Prostate gland (tissue), 2 donors: Measurements from ENCODE around the gene POU5F1. TPM values are rescaled to one million over a fixed set of nuclear protein-coding genes. Genes with fewer than 3 reads are reported as not detected.
A peak's percentile ranks its signal among the peaks of the same experiment; 100 is the strongest.

ENCODE experiments used
- DNase-seq: peaks from one replicate; pipeline ENCODE4 v3.0.0-alpha.2; 2019; ENCODE audit warnings: low spot score
- H3K27ac ChIP-seq, 2 donors: fragments of 200-600 bp; sonication (generic); 2 replicates each; pipeline ENCODE4 v1.5.1; 2017 to 2019
- H3K27me3 ChIP-seq: fragments of 200-600 bp; sonication (generic); replicated peaks from 2 replicates; pipeline ENCODE4 v1.5.1; 2019; ENCODE audit not compliant: insufficient read depth
- H3K36me3 ChIP-seq, 2 donors: fragments of 200-600 bp; sonication (generic); 1 replicate in 1 of 2; 2 replicates in 1 of 2; pipeline versions ENCODE4 v1.5.1 to v1.8.1; 2017 to 2019
- H3K4me1 ChIP-seq: fragments of 200-600 bp; sonication (generic); replicated peaks from 2 replicates; pipeline ENCODE4 v1.5.1; 2019
- H3K4me3 ChIP-seq, 2 donors: fragments of 200-600 bp; sonication (generic); 2 replicates each; pipeline ENCODE4 v1.5.1; 2017 to 2019
- H3K9me3 ChIP-seq: fragments of 200-600 bp; sonication (generic); 2 replicates; pipeline ENCODE4 v1.5.1; 2017
- CTCF ChIP-seq, 4 experiments: fragments of 200-600 bp in 2 of 4; fragments of 450-650 bp in 2 of 4; sonication (generic) in 2 of 4; IDR thresholded peaks; 1 replicate in 3 of 4; 2 replicates in 1 of 4; pipeline ENCODE4 v1.5.1; 2016 to 2019; ENCODE audit warnings: antibody characterized with exemption in 4 of 4, mild to moderate bottlenecking in 2 of 4, moderate library complexity in 2 of 4
- POLR2A ChIP-seq: fragments of 450-650 bp; IDR thresholded peaks from one replicate; pipeline ENCODE4 v1.6.1; 2016; ENCODE audit warnings: antibody characterized with exemption, mild to moderate bottlenecking
- POLR2AphosphoS5 ChIP-seq: sonication (generic); formaldehyde crosslinking; IDR thresholded peaks from one replicate; pipeline ENCODE4 v1.6.1; 2017; ENCODE audit warnings: antibody characterized with exemption
- WGBS: methylation state at CpG from one replicate; pipeline ENCODE4 v1.1.5; 2018; 5-methylcytosine and 5-hydroxymethylcytosine counted together
- intact Hi-C: fragments of 100-400 bp; cut with DNase I; formaldehyde crosslinking; loops from one replicate; pipeline ENCODE4 v1.14.2; 2022
- total RNA-seq, 2 donors: library from RNA; depleted of rRNA; stranded (reverse); fragments of >200 nt; gene quantifications; one replicate each; pipeline ENCODE4 v1.1.0, GENCODE V29; 2016

The POU5F1 gene
- total RNA-seq, 2 donors from 2014 or later, result 3.4 to 21.5 TPM

- Histone ChIP-seq H3K4me1 (peaks cover 4% of the 10 kb centered on the region), H3K27me3 (no peaks in the 10 kb centered on the region), H3K9me3 (no peaks in the 10 kb centered on the region), H3K36me3 (no peaks in the 10 kb centered on the region), H3K4me3 (no peak overlapping the region), H3K27ac (no peak overlapping the region)
- DNase-seq, result no peak
- WGBS, result 19% methylated on average over 2 of the region's 2 CpGs
- intact Hi-C loops, result no loop called here
- TF ChIP-seq CTCF (IDR thresholded peaks at IDR 0.05), result no peak
Measured at GRCh38 chr6:31209137-31209536, 38.7 kb upstream of the POU5F1 start.

GRCh38 chr6:31208506-31208905, 38.0 kb upstream of the POU5F1 start:
- Histone ChIP-seq H3K4me1 (peaks cover 4% of the 10 kb centered on the region), H3K9me3 (no peaks in the 10 kb centered on the region), H3K4me3 (no peak overlapping the region), H3K27me3 (no peaks in the 10 kb centered on the region), H3K27ac (peak overlapping the region in 1 of 2 donors; percentile 32), H3K36me3 (no peaks in the 10 kb centered on the region)
- DNase-seq, result no peak
- TF ChIP-seq POLR2AphosphoS5 (no peak), POLR2A (no peak), CTCF (IDR thresholded peaks at IDR 0.05) (no peak)
- WGBS, result 42% methylated on average over 2 of the region's 2 CpGs
- intact Hi-C loops, result no loop called here

GRCh38 chr6:31205638-31206037, 35.2 kb upstream of the POU5F1 start:
- 80% methylated on average over 2 of the region's 2 CpGs for WGBS

DNA sequence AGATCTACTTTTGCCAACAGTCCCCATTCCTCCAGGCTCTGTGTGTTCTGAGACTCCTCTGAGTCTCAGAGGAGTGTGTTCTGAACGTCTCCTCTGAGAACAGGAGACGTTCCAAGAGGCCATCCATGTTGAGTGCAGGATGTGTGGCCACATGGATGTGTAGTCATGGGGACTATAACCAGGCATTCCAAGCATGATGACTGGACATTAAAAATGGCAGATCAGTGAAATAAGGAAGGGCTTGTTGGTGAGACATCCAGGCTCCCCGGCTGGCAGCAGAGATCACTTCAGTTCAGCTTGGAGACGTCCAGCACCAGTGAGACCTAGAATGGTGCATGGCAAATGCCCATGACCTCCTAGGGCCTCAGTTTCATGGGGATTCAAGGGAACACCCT, 34.3 kb upstream of the POU5F1 start:
- Histone ChIP-seq H3K27ac (peak overlapping the region; percentile 84 to 88), H3K4me3 (peak overlapping the region in 1 of 2 donors; percentile 46), H3K27me3 (no peaks in the 10 kb centered on the region), H3K36me3 (no peaks in the 10 kb centered on the region), H3K4me1 (peaks cover 6% of the 10 kb centered on the region), H3K9me3 (no peaks in the 10 kb centered on the region)
- TF ChIP-seq POLR2AphosphoS5 (no peak), CTCF (IDR thresholded peaks at IDR 0.05) (no peak), POLR2A (no peak)
- no peak for DNase-seq
- WGBS, result 78% methylated on average over 4 of the region's 4 CpGs
- intact Hi-C loops, result no loop called here

More at GRCh38 chr6:31205638-31206037, 35.2 kb upstream of the POU5F1 start:
- H3K36me3 ChIP-seq, result no peaks in the 10 kb centered on the region
- no peak for DNase-seq
- intact Hi-C loops, result no loop called here
- no peak overlapping the region for H3K27ac ChIP-seq
- peaks cover 6% of the 10 kb centered on the region for H3K4me1 ChIP-seq
- H3K27me3 ChIP-seq, result no peaks in the 10 kb centered on the region
- no peak for TF ChIP-seq CTCF (IDR thresholded peaks at IDR 0.05)
- no peaks in the 10 kb centered on the region for H3K9me3 ChIP-seq
- no peak overlapping the region for H3K4me3 ChIP-seq

DNA sequence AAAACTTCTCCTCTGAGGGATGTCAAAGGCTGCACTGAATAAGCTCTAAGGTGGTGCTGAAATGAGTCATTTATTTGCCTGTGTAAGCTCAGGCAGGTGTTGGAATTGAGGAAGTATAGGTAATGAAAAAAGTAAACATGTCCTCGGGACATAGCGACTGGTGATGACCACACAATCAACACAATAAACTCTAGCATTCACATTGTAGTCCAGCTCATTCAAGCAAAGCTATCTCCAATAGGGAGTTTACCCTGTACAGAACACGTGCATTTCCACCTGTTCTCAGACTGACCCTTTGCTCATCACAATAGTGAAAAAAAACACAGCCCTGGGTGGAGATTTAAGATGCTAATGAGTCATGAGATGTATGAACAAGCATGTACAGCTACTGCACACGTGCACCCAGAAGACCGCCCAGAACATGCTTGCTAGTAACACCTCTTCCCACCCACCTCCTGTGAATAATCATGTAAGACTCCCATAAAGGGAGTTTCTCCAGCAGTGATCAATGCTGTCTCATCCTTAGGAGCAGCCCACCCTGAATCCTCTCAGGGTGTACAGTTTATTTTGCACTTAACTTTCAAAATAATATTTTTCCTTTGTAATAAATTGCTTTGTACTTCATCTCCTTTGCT, 33.0 kb upstream of the POU5F1 start:
- H3K27me3 ChIP-seq, result no peaks in the 10 kb centered on the region
- intact Hi-C loops, result no loop called here
- H3K9me3 ChIP-seq, result no peaks in the 10 kb centered on the region
- WGBS, result 17% methylated on average over 5 of the region's 5 CpGs
- H3K27ac ChIP-seq, result peak overlapping the region; percentile 84 to 88
- peak; percentile 57 for DNase-seq
- H3K4me3 ChIP-seq, result peak overlapping the region; percentile 30 to 46
- no peaks in the 10 kb centered on the region for H3K36me3 ChIP-seq
- peak; percentile 11 for TF ChIP-seq POLR2A
- no peak for TF ChIP-seq CTCF (IDR thresholded peaks at IDR 0.05)
- TF ChIP-seq POLR2AphosphoS5, result peak; percentile 94
- H3K4me1 ChIP-seq, result peaks cover 6% of the 10 kb centered on the region
